MM.1S (cell line): ENCODE data around the gene MMAB.

Experiments used
- DNase-seq: peaks from one replicate; pipeline ENCODE4 v3.0.0-alpha.2; 2015
- H2AFZ ChIP-seq: fragments of 300-600 bp; sonication (generic); 2 replicates; pipeline ENCODE4 v1.6.0; 2016; ENCODE audit warnings: antibody characterized with exemption, low read length
- H3F3A ChIP-seq: fragments of 300-600 bp; sonication (generic); 2 replicates; pipeline ENCODE4 v1.6.1; 2016; ENCODE audit warnings: mild to moderate bottlenecking, antibody characterized with exemption, low read length, moderate library complexity, mixed read lengths; ENCODE audit not compliant: insufficient read depth
- H3K27ac ChIP-seq: fragments of 300-600 bp; sonication (generic); 2 replicates; pipeline ENCODE4 v1.5.1; 2016; ENCODE audit warnings: mild to moderate bottlenecking, low read length
- H3K27me3 ChIP-seq: fragments of 300-600 bp; sonication (generic); replicated peaks from 2 replicates; pipeline ENCODE4 v1.6.0; 2016; ENCODE audit warnings: low read length; ENCODE audit not compliant: insufficient read depth
- H3K36me3 ChIP-seq: fragments of 300-600 bp; sonication (generic); replicated peaks from 2 replicates; pipeline ENCODE4 v1.6.1; 2016; ENCODE audit warnings: mild to moderate bottlenecking, low read length, mixed read lengths; ENCODE audit not compliant: insufficient read depth
- H3K4me1 ChIP-seq: fragments of 300-600 bp; sonication (generic); 2 replicates; pipeline ENCODE4 v1.6.1; 2016; ENCODE audit warnings: low read length, mixed read lengths
- H3K4me2 ChIP-seq: fragments of 300-600 bp; sonication (generic); 2 replicates; pipeline ENCODE4 v1.6.0; 2016; ENCODE audit warnings: low read depth, low read length
- H3K4me3 ChIP-seq: fragments of 300-600 bp; sonication (generic); 2 replicates; pipeline ENCODE4 v1.5.1; 2016; ENCODE audit warnings: low read length, mixed read lengths
- H3K79me2 ChIP-seq: fragments of 300-600 bp; sonication (generic); 2 replicates; pipeline ENCODE4 v1.6.1; 2016; ENCODE audit warnings: mixed run types, low read length, mixed read lengths
- H3K9ac ChIP-seq: fragments of 300-600 bp; sonication (generic); 2 replicates; pipeline ENCODE4 v1.6.1; 2016; ENCODE audit warnings: low read length, mixed read lengths
- H3K9me2 ChIP-seq: fragments of 300-600 bp; sonication (generic); replicated peaks from 2 replicates; pipeline ENCODE4 v1.6.1; 2016; ENCODE audit warnings: mild to moderate bottlenecking, low read length, mixed read lengths; ENCODE audit not compliant: insufficient read depth
- H3K9me3 ChIP-seq: fragments of 300-600 bp; sonication (generic); replicated peaks from 2 replicates; pipeline ENCODE4 v1.6.1; 2016; ENCODE audit warnings: mild to moderate bottlenecking, low read length, mixed read lengths; ENCODE audit not compliant: insufficient read depth
- H4K20me1 ChIP-seq: fragments of 300-600 bp; sonication (generic); 2 replicates; pipeline ENCODE4 v1.6.1; 2016; ENCODE audit warnings: mild to moderate bottlenecking, low read length, moderate library complexity, mixed read lengths; ENCODE audit not compliant: insufficient read depth
- EZH2 ChIP-seq: fragments of 300-600 bp; sonication (generic); optimal IDR thresholded peaks from 2 replicates; pipeline ENCODE3; 2017; ENCODE audit warnings: low read depth, mild to moderate bottlenecking, antibody characterized with exemption, low read length, mixed read lengths
- EZH2phosphoT487 ChIP-seq: fragments of 300-600 bp; sonication (generic); IDR thresholded peaks from 2 replicates; pipeline ENCODE4 v1.6.1; 2018; ENCODE audit warnings: antibody characterized with exemption, low read length
- TF ChIP-seq, protein P1 (sequence below): fragments of 300-600 bp; sonication (generic); IDR thresholded peaks from 2 replicates; pipeline ENCODE4 v1.5.1; 2016; ENCODE audit warnings: antibody characterized with exemption, low read length, mixed read lengths

Gene MMAB

DNA sequence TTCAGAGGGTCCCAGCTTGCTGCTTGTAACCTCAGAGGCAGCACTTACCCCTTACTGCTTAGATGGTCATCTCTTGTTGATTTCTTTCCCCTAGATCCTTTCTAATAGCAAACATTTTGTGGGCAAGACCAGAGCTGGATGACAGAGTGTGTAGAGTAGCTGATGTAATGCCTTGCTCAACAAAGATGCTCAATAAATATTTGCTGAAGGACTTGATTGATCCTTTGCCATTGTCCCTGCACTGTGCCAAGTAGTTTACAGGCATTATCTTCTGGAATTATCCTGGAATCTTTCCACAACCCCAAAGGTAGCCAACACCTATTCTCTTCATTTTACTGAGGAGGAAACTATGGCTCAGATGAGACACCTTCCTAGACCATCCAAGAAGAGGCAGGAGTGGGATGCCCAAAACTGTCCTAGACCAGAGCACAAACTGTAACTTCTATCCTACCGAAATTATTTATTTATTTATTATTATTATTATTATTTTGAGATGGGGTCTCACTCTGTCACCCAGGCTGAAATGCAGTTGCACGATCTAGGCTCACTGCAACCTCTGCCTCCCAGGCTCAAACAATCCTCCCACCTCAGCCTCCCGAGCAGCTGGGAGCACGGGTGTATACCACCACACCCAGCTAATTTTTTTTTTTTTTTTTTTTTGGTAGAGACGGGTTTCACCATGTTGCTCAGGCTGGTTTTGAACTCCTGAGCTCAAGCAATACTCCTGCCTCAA, 1.4 kb downstream of the MMAB start:
- Histone ChIP-seq H3K27ac (no peak overlapping the region), H2AFZ (no peak overlapping the region)

GRCh38 chr12:109568486-109568885, 4.8 kb downstream of the MMAB start:
- Histone ChIP-seq H3K4me2 (no peak overlapping the region), H4K20me1 (no peaks in the 10 kb centered on the region), H3F3A (no peaks in the 10 kb centered on the region), H3K9me3 (no peaks in the 10 kb centered on the region), H3K4me3 (no peak overlapping the region), H3K27me3 (no peaks in the 10 kb centered on the region), H3K27ac (no peak overlapping the region), H3K79me2 (peaks cover 7% of the 10 kb centered on the region), H3K9ac (no peak overlapping the region), H2AFZ (no peak overlapping the region), H3K36me3 (no peaks in the 10 kb centered on the region), H3K4me1 (no peaks in the 10 kb centered on the region), H3K9me2 (no peaks in the 10 kb centered on the region)
- DNase-seq: no peak
- TF ChIP-seq EZH2phosphoT487 (no peak), EZH2 (no peak)
- TF ChIP-seq, protein P1, sequence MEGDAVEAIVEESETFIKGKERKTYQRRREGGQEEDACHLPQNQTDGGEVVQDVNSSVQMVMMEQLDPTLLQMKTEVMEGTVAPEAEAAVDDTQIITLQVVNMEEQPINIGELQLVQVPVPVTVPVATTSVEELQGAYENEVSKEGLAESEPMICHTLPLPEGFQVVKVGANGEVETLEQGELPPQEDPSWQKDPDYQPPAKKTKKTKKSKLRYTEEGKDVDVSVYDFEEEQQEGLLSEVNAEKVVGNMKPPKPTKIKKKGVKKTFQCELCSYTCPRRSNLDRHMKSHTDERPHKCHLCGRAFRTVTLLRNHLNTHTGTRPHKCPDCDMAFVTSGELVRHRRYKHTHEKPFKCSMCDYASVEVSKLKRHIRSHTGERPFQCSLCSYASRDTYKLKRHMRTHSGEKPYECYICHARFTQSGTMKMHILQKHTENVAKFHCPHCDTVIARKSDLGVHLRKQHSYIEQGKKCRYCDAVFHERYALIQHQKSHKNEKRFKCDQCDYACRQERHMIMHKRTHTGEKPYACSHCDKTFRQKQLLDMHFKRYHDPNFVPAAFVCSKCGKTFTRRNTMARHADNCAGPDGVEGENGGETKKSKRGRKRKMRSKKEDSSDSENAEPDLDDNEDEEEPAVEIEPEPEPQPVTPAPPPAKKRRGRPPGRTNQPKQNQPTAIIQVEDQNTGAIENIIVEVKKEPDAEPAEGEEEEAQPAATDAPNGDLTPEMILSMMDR: no peak

More for the DNA sequence above, 1.4 kb downstream of the MMAB start:
- no peak overlapping the region for H3K9ac ChIP-seq
- H4K20me1 ChIP-seq: no peaks in the 10 kb centered on the region
- peaks cover 18% of the 10 kb centered on the region for H3K79me2 ChIP-seq
- no peak overlapping the region for H3K4me3 ChIP-seq
- no peaks in the 10 kb centered on the region for H3K9me2 ChIP-seq
- H3K9me3 ChIP-seq: no peaks in the 10 kb centered on the region
- H3K36me3 ChIP-seq: no peaks in the 10 kb centered on the region
- no peaks in the 10 kb centered on the region for H3K4me1 ChIP-seq
- no peaks in the 10 kb centered on the region for H3F3A ChIP-seq
- no peaks in the 10 kb centered on the region for H3K27me3 ChIP-seq
- no peak overlapping the region for H3K4me2 ChIP-seq
- TF ChIP-seq EZH2phosphoT487 (no peak), EZH2 (no peak)
- DNase-seq: no peak

DNA sequence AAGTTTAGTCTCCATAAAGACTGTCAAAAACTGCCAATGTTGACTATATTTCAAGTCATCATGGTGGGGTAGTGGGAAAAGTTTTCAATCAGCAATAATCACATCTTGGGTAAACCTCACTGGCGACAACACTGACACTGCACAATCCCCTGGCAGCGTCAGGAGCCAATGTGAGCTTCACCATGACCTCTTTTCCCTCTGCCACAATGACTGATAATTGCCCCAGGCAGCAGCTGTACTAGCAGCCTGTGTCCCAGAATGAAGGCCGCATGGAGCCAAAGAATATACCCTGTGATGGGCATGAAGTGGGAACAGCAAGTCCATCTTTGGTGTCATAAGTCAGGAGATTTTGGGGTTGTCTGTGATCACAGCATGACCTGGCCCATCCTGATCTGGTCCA, 5.3 kb downstream of the MMAB start:
- no peaks in the 10 kb centered on the region for H3K27me3 ChIP-seq
- no peak overlapping the region for H3K4me2 ChIP-seq
- no peaks in the 10 kb centered on the region for H3K4me1 ChIP-seq
- no peaks in the 10 kb centered on the region for H3F3A ChIP-seq
- no peak overlapping the region for H3K9ac ChIP-seq
- no peak overlapping the region for H2AFZ ChIP-seq
- DNase-seq: no peak
- H3K9me2 ChIP-seq: no peaks in the 10 kb centered on the region
- no peak overlapping the region for H3K27ac ChIP-seq
- H3K9me3 ChIP-seq: no peaks in the 10 kb centered on the region
- no peak overlapping the region for H3K4me3 ChIP-seq
- no peaks in the 10 kb centered on the region for H4K20me1 ChIP-seq
- TF ChIP-seq EZH2phosphoT487: no peak
- no peak for TF ChIP-seq EZH2
- TF ChIP-seq, protein P1: no peak
- no peaks in the 10 kb centered on the region for H3K36me3 ChIP-seq
- H3K79me2 ChIP-seq: peaks cover 6% of the 10 kb centered on the region

- Histone ChIP-seq H3K79me2 (no peaks in the 10 kb centered on the region), H3K27ac (no peak overlapping the region), H3K9ac (no peak overlapping the region), H3K9me2 (no peaks in the 10 kb centered on the region), H3K36me3 (no peaks in the 10 kb centered on the region), H3K27me3 (no peaks in the 10 kb centered on the region), H3K4me3 (no peak overlapping the region), H3F3A (no peaks in the 10 kb centered on the region), H3K4me1 (no peaks in the 10 kb centered on the region), H3K9me3 (no peaks in the 10 kb centered on the region), H3K4me2 (no peak overlapping the region), H4K20me1 (no peaks in the 10 kb centered on the region), H2AFZ (no peak overlapping the region)
- DNase-seq: no peak
- no peak for TF ChIP-seq EZH2phosphoT487
Measured at GRCh38 chr12:109567296-109567695, 6.0 kb downstream of the MMAB start.
